ENCODE data around the gene FOXD2. TPM values are rescaled to one million over a fixed set of nuclear protein-coding genes. Genes with fewer than 3 reads are reported as not detected.

The FOXD2 gene
- polyA plus RNA-seq, 3 donors: 0.02 to 0.22 (median 0.06) TPM

DNA sequence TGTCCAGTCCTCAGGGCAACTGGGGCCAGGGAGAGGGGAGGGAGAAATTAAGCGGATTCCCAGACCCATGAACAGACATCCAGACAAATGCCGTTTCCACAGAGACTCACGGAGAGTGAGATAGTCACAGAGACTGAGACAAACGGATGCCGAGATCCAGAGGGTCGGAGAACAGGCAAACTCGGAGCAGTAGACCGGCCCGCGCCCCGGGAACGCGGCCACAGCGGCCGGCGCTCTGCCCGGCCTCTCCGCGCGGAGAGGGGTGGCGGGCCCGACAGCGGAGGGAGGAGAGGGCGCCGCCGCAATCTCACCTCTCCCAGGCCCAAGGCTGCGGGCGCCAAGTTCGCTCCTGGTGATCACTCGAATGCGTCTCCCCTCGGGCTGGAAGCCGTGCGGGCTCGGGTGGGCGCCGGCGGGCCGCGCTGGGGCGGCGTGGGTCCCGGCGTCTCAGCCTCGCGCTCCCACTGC lies 831 bp upstream of the FOXD2 start:
- 0 to 1% (median 0%) methylated on average over 32 to 46 of the region's 46 CpGs for WGBS, 3 donors
- H3K27ac ChIP-seq (ENCODE audit: low read depth, low read length): no peak overlapping the region

DNA sequence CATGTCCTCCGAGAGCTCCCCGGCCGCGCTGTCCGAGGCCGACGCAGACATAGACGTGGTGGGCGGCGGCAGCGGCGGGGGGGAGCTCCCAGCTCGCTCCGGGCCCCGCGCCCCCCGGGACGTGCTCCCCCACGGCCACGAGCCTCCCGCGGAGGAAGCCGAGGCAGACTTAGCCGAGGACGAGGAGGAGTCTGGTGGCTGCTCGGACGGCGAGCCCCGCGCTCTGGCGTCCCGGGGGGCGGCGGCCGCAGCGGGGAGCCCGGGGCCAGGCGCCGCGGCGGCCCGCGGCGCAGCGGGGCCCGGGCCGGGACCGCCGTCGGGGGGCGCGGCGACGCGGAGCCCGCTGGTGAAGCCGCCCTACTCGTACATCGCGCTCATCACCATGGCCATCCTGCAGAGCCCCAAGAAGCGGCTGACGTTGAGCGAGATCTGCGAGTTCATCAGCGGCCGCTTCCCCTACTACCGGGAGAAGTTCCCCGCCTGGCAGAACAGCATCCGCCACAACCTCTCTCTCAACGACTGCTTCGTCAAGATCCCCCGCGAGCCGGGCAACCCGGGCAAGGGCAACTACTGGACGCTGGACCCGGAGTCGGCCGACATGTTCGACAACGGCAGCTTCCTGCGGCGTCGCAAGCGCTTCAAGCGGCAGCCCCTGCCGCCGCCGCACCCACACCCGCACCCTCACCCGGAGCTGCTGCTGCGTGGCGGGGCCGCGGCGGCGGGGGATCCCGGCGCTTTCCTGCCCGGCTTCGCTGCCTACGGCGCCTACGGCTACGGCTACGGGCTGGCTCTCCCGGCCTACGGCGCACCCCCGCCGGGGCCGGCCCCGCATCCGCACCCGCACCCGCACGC lies 547 bp downstream of the FOXD2 start:
- no peak overlapping the region for H3K27ac ChIP-seq (ENCODE audit: low read depth, low read length)
- 2 to 3% (median 2%) methylated on average over 71 to 117 of the region's 117 CpGs for WGBS, 3 donors

GRCh38 chr1:47439017-47439818 lies 1.4 kb downstream of the FOXD2 start:
- no peak overlapping the region for H3K27ac ChIP-seq (ENCODE audit: low read depth, low read length)
- 7 to 13% (median 11%) methylated on average over 61 to 86 of the region's 86 CpGs for WGBS, 3 donors

GRCh38 chr1:47439819-47440598 lies 2.2 kb downstream of the FOXD2 start:
- 57 to 70% (median 65%) methylated on average over 20 of the region's 20 CpGs for WGBS, 3 donors
- H3K27ac ChIP-seq (ENCODE audit: low read depth, low read length): no peak overlapping the region

- WGBS, 3 donors: 58 to 59% (median 59%) methylated on average over 5 of the region's 5 CpGs
- H3K27ac ChIP-seq (ENCODE audit: low read depth, low read length): no peak overlapping the region
These were observed 2.8 kb downstream of the FOXD2 start for GRCh38 chr1:47440599-47441081.

DNA sequence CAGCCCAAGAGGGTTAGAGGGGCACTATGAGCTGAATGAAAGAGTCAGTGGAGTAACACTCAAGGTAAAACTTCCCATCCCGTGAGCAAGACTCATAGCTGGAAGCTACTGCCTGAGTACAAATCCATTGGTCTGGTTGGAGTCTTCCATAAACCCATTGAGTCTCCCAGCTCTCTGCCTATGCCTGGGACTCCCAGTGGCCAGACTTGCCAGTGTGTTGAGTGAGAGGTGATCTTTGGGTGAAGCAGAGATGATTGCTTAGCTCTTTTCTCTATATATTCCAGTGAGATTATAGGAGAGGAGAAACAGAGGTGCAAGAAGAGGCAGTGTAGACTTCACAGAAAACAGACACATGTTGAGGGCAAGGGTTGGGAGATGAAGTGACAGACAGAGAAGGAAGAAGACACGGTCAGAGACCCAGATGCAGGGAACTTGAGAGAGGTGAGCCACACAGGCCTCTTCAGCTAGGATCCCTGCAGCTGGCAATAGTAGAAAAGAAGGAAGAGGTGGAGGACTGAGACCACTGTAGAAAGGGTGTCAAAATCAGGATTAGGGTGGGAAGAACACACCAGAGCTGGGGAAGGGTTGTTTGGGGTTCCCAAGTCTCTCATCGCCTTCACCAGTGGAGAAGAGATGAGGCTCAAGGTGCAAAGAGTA lies 3.7 kb downstream of the FOXD2 start:
- 83 to 96% (median 90%) methylated on average over 3 of the region's 3 CpGs for WGBS, 3 donors
- H3K27ac ChIP-seq (ENCODE audit: low read depth, low read length): no peak overlapping the region

DNA sequence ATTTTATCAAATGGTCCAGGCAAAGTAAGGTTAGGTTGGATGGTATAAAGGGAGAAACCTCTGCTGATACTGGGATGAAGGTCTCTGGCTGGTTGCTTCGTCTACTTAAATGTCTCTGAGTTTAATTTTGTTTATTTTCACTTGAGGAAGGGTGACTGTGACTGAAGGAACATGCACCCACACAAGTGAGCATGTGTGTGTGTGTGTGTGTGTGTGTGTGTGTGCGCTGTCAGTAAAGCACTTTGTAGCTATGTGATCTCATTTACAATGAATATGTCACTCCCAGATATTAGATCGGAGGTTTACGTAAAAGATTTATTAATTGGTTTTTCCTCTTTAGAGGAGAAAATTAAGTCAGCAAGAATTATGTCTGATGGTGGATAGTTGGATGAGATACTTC lies 4.4 kb downstream of the FOXD2 start:
- 84 to 86% (median 86%) methylated on average over 4 of the region's 4 CpGs for WGBS, 3 donors

DNA sequence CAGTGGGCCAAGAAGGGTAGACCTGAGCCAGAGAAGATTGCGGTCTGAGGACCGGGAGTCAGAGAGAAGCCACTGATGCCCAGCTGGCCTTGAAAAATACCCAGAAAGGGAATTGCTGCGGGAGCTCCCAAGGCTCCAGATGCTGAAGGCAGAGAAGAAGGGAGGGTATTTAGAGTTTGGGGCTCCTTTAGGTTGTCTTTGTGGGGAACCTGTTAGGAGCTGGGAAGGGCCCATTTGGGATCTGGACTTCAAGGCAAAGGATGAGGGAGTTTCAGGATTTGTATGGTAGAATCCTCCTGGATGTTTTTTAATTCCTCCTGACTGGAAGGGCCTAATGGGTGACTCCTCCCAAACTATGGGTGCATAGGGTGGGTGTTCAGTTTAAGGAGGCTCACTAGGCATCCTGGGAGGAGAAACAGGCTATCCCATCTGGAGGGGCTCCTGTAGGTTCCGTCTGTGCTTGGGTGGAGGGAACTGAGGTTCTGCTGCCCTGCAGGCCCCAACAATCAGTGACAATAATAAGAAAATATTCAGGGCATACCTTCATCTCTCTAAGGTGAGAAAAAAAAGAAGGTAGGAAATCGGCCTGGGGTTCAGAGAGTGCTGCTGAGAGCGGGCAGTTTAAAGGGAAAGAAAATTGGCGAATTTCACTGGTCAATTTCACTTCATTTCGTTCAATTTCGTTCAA lies 5.1 kb downstream of the FOXD2 start:
- WGBS, 3 donors: 35 to 38% (median 36%) methylated on average over 9 of the region's 9 CpGs
- no peak overlapping the region for H3K27ac ChIP-seq (ENCODE audit: low read depth, low read length)

More for the DNA sequence above, 4.4 kb downstream of the FOXD2 start:
- H3K27ac ChIP-seq (ENCODE audit: low read depth, low read length): no peak overlapping the region

- 10 to 15% (median 12%) methylated on average over 45 of the region's 45 CpGs for WGBS, 3 donors
- H3K27ac ChIP-seq (ENCODE audit: low read depth, low read length): no peak overlapping the region
These were observed 5.9 kb downstream of the FOXD2 start for GRCh38 chr1:47443530-47444296.

DNA sequence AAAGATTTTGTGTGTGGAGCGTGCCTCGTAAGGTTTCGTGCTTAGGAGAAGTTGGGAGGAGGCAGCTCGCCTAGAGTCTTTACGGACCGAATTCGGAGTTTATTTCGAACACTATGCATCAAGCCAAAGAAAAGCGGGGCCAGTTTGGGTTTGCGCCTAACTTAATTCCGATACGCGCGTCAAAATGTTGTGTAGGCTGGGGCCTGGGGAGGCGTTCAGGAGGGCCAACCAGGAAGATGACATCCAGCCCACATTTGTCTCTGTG lies 6.4 kb downstream of the FOXD2 start:
- 7 to 14% (median 11%) methylated on average over 15 of the region's 15 CpGs for WGBS, 3 donors
- H3K27ac ChIP-seq (ENCODE audit: low read depth, low read length): no peak overlapping the region

DNA sequence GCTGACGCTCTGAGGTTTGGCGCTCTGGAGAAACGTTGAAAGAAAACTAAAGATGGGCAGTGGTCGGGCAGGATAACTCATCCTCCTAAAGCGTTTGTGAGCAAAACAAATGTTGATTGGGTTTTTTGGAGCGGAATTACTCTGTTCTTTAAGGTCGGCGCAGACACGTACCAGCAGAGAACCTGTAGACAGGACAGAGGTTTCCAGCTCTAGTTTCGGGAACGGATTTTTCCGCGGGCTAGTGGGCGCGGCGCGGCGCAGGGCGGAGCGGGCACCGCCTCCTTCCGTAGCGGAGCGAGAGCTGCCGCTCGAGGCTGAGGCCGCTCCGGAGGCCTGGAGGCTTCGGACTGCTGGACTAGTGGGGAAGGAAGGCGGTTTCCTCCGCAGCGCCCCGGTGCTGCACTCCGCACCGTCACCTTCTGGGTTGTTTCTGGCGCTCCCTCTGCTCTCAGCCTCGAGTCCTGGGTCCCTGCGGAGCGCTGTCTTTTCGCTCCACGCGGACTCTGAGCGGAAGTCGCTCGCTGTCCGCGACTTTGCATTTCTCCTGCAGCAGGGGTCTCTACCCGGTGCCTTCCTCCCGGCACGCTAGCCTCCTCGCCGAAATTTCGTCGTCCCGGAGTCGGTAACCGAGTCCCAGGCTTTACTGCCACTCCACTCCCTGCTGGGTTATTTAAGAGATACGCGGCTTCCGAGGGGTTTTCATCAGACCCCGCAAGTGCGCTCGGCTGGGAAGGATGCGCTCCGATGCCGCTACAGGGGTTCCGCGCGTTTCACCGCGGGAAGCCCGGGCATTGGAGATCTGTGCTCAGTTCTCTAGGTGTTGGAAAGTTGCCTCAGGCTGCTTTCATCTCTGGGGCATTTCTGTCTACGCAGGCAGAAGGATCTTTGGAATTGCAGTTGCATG lies 7.0 kb downstream of the FOXD2 start:
- no peak overlapping the region for H3K27ac ChIP-seq (ENCODE audit: low read depth, low read length)
- 3 to 5% (median 5%) methylated on average over 62 to 73 of the region's 73 CpGs for WGBS, 3 donors

GRCh38 chr1:47445823-47446550 lies 8.1 kb downstream of the FOXD2 start:
- H3K27ac ChIP-seq (ENCODE audit: low read depth, low read length): no peak overlapping the region
- 6 to 20% (median 10%) methylated on average over 25 of the region's 25 CpGs for WGBS, 3 donors

GRCh38 chr1:47448462-47449222 lies 10.8 kb downstream of the FOXD2 start:
- no peak overlapping the region for H3K27ac ChIP-seq (ENCODE audit: low read depth, low read length)
- WGBS, 3 donors: 21 to 34% (median 30%) methylated on average over 4 of the region's 4 CpGs

- WGBS, 3 donors: 8 to 15% (median 12%) methylated on average over 35 to 36 of the region's 36 CpGs
- no peak overlapping the region for H3K27ac ChIP-seq (ENCODE audit: low read depth, low read length)
These were observed 12.1 kb downstream of the FOXD2 start for GRCh38 chr1:47449822-47450552.
